ENCODE results near the gene HS6ST3.
"Not testable (repeated sequence)": the region's sequence is repeated elsewhere in the genome, so short reads cannot be mapped to it uniquely, and the experiment has no call there.

Gene HS6ST3

DNA sequence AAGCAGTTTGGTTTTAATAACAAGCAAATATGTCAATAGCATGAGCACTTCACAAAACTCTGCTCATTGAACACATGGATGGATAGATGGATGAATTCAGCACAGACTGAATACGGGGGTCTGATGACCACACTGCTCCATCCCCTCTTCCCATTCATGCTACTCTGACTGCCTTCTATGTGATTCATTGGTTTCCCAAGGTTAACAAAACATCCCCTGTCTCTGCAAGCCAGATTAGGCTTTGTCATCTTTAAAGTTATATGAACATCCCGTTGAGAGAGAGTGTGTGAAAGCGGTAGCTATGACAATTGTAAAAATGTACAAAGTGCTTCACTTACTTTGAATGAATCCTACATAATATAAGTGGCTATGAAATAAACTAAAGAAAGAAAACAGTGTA lies 651.9 kb downstream of the HS6ST3 start:
- DNase-seq = no peak
- intact Hi-C loops (cut with DNase I) = no loop called here

DNA sequence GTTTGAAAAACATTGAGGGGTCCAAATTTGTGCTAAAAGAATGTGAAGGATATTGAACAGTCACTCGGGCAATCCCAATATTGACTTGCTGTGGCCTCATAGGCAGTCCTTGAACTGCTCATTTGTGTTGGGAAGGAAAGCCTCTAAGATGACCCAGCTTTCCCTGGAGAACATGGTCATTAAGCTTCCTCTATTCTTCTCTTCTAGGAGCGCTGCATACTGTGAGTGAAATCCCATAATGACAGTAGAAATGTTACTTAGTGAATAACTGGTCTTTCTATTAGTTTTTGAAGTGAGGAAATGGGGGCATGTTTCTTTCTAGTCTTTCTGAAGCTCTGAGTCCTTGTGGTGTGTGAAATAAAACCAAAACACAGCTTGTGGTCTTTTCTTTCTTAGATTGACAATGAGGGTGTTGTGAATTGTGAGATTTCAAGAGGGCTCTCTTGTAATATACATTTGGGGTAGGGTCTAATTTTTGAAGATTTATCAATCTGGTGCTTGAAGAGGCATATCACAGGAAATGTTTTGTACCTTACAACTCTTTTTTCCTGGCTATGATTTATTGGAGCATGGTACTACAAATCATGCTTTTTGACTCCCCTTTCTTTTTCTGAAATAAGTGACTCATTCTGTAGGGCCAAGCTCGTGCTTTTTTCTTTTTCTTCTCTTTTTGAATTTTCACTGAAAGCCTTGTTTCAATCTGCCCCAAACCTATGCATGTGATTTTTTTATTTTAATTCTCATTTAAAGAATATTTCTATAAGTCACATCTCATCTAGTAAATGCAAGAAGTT lies 653.6 kb downstream of the HS6ST3 start:
- intact Hi-C loops (cut with DNase I) = no loop called here
- DNase-seq = no peak

- DNase-seq = peak in 12 of 42 donors; percentile 4 to 41 (median 10)
- intact Hi-C loops (cut with DNase I) = no loop called here
Observed at GRCh38 chr13:96744367-96745331, 654.7 kb downstream of the HS6ST3 start.

GRCh38 chr13:96746886-96747285 lies 657.0 kb downstream of the HS6ST3 start:
- intact Hi-C loops (cut with DNase I) = no loop called here
- DNase-seq = no peak

- DNase-seq = no peak
- intact Hi-C loops (cut with DNase I) = no loop called here
Observed at GRCh38 chr13:96749825-96750224, 659.9 kb downstream of the HS6ST3 start.

GRCh38 chr13:96751089-96751488 lies 661.2 kb downstream of the HS6ST3 start:
- no peak for DNase-seq
- intact Hi-C loops (cut with DNase I) = no loop called here

DNA sequence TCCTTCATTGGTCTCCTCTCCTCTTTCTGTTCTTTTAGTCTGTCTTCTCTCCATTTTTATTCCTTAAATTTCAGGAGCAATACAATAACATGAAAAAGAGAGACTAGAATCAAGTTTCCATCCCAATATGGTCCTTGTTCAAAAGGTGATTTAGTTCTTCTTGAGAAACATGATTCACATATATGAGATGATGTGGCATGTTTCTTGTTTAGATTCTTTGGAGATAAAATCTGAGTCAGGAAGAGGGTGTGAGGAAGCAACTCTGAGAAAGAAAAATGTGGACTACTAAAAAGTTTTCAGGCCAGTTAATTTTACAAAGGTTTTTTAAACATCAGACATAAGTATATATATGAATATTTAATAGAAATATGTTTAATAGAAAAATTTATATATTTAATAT lies 673.0 kb downstream of the HS6ST3 start:
- DNase-seq = no peak
- intact Hi-C loops (cut with DNase I) = no loop called here

DNA sequence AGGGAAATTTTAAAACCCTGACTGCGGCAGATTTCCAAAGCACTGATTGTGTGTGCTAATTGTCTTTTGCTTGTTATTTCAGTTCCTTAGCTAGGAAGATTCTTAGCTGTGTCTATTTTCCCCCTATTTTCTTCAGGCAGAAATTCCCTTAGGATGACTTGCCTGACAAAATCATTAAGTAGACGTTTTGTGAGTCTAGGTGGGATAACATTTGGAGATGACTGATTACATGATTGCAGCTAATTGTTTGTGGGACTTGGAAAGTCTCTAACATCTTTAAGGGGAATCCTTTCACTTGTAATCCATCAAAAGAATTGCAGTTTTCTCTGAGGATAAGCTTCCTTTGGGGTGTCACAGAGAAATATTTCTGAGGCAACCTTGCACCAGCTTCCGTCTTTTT lies 676.4 kb downstream of the HS6ST3 start:
- intact Hi-C loops (cut with DNase I) = no loop called here
- DNase-seq = no peak

DNA sequence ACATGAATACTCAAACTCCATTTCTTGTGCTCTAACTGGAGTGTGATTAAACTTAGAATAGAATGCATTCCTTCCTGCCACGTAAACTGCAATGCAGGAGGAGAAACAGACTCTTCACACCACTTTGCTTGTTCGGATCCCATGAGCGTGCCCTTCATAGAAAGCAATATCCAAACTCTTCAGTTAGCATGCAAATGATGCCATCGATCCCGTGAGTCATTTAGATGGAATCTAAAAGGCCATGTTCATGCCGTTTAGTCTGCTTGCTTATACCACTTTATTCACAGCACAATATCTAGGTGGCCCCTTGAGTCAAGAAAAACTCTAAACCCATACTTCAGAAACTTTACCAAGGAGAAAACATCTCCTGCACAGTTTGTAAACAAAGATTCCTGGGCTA lies 678.6 kb downstream of the HS6ST3 start:
- intact Hi-C loops (cut with DNase I) = no loop called here
- no peak for DNase-seq

DNA sequence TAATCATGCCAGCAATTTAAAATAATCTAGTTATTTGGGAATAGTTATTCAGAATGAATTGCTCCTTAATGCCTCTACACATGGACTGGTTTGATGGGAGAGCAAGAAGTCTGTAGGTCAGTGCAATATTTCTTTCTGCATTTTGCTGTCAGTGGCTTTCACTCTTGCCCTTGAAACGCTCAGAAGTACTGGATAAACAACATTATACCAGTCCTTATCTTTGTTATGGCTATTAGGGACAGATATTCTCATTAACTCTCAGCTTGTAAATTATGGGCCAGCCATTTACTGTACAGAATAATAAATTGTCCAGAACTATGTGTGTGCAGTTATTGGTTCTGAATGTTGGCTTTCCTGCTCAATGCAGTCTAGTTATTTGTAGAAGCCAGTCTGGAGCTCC lies 680.0 kb downstream of the HS6ST3 start:
- intact Hi-C loops (cut with DNase I) = no loop called here
- no peak for DNase-seq

- DNase-seq = peak in 3 of 42 donors; percentile 5 to 40 (median 10)
Observed at GRCh38 chr13:96771486-96772367, 681.8 kb downstream of the HS6ST3 start.

DNA sequence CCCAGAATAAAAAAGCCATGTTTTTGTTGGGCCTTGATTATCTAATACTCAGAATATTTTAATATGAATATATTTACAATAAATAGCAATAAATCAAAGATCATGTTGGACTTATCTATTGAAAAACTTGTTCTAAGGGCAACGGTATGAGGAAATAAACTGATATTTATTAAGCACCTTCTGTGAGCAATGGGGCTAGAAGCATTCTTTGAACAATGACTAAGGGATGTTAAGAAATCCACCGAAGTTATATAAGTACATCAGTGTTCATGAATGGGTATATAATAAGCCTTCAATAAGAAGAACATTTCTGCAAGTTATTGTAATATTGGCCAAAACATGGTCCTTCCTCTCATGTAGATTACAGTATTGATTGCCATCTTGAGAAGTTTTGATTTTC lies 682.5 kb downstream of the HS6ST3 start:
- DNase-seq = no peak
- intact Hi-C loops (cut with DNase I) = no loop called here

More at GRCh38 chr13:96771486-96772367, 681.8 kb downstream of the HS6ST3 start:
- intact Hi-C loops (cut with DNase I) = no loop called here

- DNase-seq; intact Hi-C loops (cut with DNase I): not testable (repeated sequence)
Observed at GRCh38 chr13:96778302-96778701, 688.4 kb downstream of the HS6ST3 start.

DNA sequence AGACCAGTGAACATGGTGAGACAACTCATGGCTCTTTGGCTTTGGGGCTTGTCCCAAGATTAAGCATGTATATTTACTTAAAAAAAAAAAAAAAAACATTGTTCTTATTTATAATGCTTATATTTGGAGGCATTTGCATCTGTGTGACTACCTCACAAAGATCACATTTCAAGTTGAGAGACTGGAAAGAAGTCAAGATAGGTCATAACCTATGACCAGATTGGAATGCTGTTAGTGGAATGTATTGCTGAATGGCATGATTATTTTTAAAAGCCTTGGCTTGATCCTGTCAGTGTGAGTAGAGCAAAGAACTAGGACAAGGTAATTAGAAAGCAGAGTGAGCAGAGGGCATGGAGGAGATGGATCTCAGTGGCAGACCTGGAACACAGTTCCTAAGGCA lies 689.8 kb downstream of the HS6ST3 start:
- intact Hi-C loops (cut with DNase I) = no loop called here
- no peak for DNase-seq

- no peak for DNase-seq
- intact Hi-C loops (cut with DNase I) = no loop called here
Observed at GRCh38 chr13:96780105-96780504, 690.2 kb downstream of the HS6ST3 start.

- peak; percentile 4 to 81 (median 52) for DNase-seq
- intact Hi-C loops (cut with DNase I) = no loop called here
Observed at GRCh38 chr13:96781141-96781540, 691.2 kb downstream of the HS6ST3 start.

DNA sequence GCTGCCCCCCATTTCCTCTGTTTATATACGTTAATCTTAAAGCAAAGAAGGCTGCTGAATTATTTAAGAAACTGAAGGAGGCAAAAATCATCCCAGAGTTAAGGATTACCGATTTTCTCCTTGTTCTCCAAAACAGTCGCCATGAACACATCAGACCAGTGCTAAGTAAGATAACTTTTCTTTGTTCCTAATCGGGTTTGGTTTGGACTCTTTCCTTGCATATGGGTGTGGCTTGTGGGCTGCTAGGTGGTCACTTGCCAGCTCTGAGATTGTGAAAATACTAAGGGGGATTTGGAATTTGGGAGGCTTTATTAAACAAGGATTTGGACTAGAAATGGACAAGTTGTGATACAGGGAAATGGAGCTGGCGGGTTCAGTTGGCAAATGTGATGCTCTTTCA lies 692.3 kb downstream of the HS6ST3 start:
- intact Hi-C loops (cut with DNase I) = no loop called here
- no peak for DNase-seq

GRCh38 chr13:96783057-96783456 lies 693.1 kb downstream of the HS6ST3 start:
- no peak for DNase-seq
- intact Hi-C loops (cut with DNase I) = no loop called here

GRCh38 chr13:96783511-96783910 lies 693.6 kb downstream of the HS6ST3 start:
- intact Hi-C loops (cut with DNase I) = no loop called here
- DNase-seq = no peak

All from head of caudate nucleus (tissue), 42 donors.